HG02973 (cell line): ENCODE measurements around the gene DNAJB1.

Source experiments
- ATAC-seq: cut with Tn5 transposase; IDR thresholded peaks from one replicate; pipeline ENCODE4 v1.9.1; 2021; ENCODE audit warnings: moderate library complexity; ENCODE audit not compliant: unreplicated experiment

The DNAJB1 gene

DNA sequence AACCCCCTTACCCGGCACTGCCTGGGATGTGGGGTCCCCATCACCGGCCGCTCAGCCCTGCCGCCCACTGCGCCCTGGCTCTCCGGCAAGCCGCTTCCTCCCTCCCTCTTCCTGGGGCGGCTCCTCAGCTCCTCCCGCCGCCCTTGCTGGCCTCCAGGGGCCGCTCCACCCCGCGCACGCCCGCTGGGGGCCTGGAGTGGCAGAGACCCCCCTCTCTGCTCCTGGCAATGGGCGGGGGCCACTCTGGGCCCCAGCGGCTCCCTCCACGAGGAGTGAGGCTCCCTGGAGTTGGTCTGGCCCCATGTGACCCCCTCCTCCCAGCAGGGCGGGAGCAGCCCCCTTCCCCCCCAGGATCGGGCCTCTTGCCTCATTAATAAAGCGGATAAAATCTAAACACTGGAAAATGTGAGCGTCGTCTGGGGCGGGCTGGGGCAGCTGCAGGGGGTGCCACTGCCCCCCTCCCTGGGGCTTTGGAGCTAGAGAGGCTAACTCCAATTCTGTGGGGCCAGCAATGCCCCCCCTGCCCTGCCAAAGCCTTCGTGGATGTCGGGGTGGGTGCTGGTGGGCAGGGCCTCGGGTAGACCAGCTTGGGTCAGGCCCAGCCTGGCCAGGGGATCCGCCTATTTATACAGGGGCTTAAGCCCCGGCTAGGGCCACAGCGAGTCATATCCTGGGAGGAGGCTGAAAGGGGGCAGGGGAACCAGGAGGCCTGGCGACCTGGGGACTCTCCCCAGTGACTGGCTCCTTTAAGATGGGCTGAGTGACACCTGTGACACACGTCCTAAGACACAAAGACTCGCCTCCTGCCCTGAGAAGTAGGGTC is 42.7 kb downstream of the DNAJB1 start, which contains the start of gene PTGER1:
Gene PTGER1 (minus strand): TSS at position 104 of the 823 bp plus-strand sequence. CDS start 1,034 bp downstream, outside the sequence.
- ATAC-seq = no peak

- ATAC-seq = no peak
Observed at GRCh38 chr19:14474827-14475226, 43.4 kb downstream of the DNAJB1 start.

DNA sequence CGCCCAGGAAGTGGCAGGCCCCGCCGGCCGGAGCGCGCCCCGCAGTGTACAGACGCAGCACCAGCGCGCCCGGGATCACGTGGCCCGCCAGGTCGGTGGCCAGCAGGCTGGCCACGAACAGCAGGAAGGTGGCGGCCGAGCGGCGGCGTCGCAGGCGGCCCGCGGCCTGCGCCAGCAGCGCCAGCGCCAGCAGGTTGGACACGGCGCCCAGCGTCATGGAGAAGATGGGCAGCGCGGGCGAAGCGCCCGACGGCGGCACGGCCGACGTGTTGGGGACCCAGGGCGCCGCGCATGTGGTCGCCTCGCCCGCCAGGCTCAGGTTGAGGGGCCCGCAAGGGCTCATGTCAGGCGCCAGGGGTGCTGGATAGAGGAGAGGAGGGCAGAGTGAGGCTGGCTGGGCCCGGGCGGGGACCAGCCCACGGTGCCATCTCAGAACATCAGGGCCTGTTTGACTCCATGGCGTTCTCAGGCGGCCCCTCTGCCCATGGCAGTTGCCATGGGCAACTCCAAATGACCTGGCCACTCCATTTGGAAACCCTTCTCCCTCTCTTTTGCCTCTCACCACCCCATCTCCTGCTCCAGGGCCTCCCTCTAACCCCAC is 44.1 kb downstream of the DNAJB1 start:
- no peak for ATAC-seq

- ATAC-seq = no peak
Observed at GRCh38 chr19:14473073-14473977, 44.9 kb downstream of the DNAJB1 start.

- no peak for ATAC-seq
Observed at GRCh38 chr19:14472202-14472938, 45.8 kb downstream of the DNAJB1 start.

DNA sequence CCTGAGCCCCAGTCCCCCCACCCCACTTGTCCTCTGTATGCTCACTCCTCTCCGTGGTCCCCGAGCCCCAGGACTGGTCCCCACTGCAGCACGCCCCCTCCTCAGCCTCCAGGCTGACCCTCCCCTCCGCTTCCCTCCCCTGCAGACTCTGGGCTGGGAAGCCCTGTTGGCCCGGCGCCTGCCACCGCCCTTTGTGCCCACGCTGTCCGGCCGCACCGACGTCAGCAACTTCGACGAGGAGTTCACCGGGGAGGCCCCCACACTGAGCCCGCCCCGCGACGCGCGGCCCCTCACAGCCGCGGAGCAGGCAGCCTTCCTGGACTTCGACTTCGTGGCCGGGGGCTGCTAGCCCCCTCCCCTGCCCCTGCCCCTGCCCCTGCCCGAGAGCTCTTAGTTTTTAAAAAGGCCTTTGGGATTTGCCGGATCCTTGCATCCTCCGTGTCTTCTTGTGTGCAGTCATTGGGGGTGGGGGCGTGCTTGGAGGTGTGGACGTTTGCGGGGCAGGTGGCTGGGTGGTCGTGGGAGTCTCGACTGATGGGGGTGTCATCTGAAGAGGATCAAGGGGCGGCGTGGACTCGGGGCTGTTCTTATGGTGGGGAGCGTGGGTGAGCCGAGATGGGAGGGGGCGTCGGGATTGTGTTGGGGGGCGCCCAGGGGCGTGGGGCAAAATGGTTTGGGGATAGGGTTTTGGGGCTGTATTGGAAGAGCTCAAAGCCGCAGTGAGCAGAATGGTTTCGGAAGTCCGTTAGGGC is 46.6 kb downstream of the DNAJB1 start:
- ATAC-seq = no peak

- no peak for ATAC-seq
Observed at GRCh38 chr19:14470031-14470876, 47.9 kb downstream of the DNAJB1 start.

GRCh38 chr19:14467816-14468215 is 50.4 kb downstream of the DNAJB1 start:
- no peak for ATAC-seq

- ATAC-seq = no peak
Observed at GRCh38 chr19:14467391-14467790, 50.8 kb downstream of the DNAJB1 start.
